Transverse colon (tissue), 4 donors: ENCODE measurements around the gene CCDC107. TPM values are rescaled to one million over a fixed set of nuclear protein-coding genes. Genes with fewer than 3 reads are reported as not detected.
A peak's percentile ranks its signal among the peaks of the same experiment; 100 is the strongest.

Experiments used
- DNase-seq: peaks from one replicate; pipeline ENCODE4 v3.0.0-alpha.2; 2019
- H3K27ac ChIP-seq, 4 donors: fragments of 200-600 bp; sonication (generic); 2 replicates each; pipeline ENCODE4 v1.5.1; 2016 to 2018; ENCODE audit warnings: inconsistent platforms in 4 of 4
- H3K27me3 ChIP-seq: fragments of 200-600 bp; sonication (generic); 2 replicates; pipeline ENCODE4 v1.5.1; 2017; ENCODE audit warnings: inconsistent platforms
- H3K36me3 ChIP-seq, 4 donors: fragments of 200-600 bp; sonication (generic); 2 replicates each; pipeline ENCODE4 v1.5.1; 2017 to 2019; ENCODE audit warnings: inconsistent platforms in 4 of 4
- H3K4me1 ChIP-seq, 4 donors: fragments of 200-600 bp; sonication (generic); 2 replicates each; pipeline ENCODE4 v1.5.1; 2017 to 2020; ENCODE audit warnings: inconsistent platforms in 4 of 4
- H3K4me3 ChIP-seq, 4 donors: fragments of 200-600 bp; sonication (generic); 1 replicate in 1 of 4; 2 replicates in 3 of 4; pipeline versions ENCODE4 v1.5.1 to v1.6.1; 2017 to 2019; ENCODE audit warnings: inconsistent platforms in 4 of 4
- H3K9me3 ChIP-seq, 2 donors: fragments of 200-600 bp; sonication (generic); 2 replicates each; pipeline ENCODE4 v1.5.1; 2017 to 2019; ENCODE audit warnings: inconsistent platforms in 2 of 2
- EP300 ChIP-seq: sonication (generic); formaldehyde crosslinking; IDR thresholded peaks from one replicate; pipeline ENCODE4 v1.6.1; 2017; ENCODE audit warnings: antibody characterized with exemption, low read depth
- POLR2A ChIP-seq: fragments of 450-650 bp; IDR thresholded peaks from one replicate; pipeline ENCODE4 v1.6.1; 2016; ENCODE audit warnings: antibody characterized with exemption, mild to moderate bottlenecking, moderate library complexity
- POLR2AphosphoS5 ChIP-seq, 3 donors: sonication (generic); formaldehyde crosslinking; IDR thresholded peaks; one replicate each; pipeline ENCODE4 v1.6.1; 2016; ENCODE audit warnings: antibody characterized with exemption in 3 of 3
- WGBS, 2 donors: methylation state at CpG; one replicate each; pipeline ENCODE4 v1.1.5; 2018; ENCODE audit warnings: low coverage in 1 of 2; 5-methylcytosine and 5-hydroxymethylcytosine counted together
- in situ Hi-C, 4 donors: fragments of 200-750 bp; cut with MboI; loops; one replicate each; pipeline versions ENCODE4 v1.15.0 to v1.15.1; 2017; ENCODE audit warnings: low sequenced_read_pairs in 3 of 4, low pct_ligation_motif_present in 1 of 4, low pct_unique_long_range_greater_than_20kb in 1 of 4
- intact Hi-C: fragments of 100-400 bp; cut with DNase I; formaldehyde crosslinking; loops from one replicate; pipeline ENCODE4 v1.15.1; 2023; ENCODE audit warnings: low total_unique reads
- total RNA-seq, 4 donors: library from RNA; depleted of rRNA; stranded (reverse); fragments of >200 nt; gene quantifications; one replicate each; pipeline ENCODE4 v1.1.0, GENCODE V29; 2016
- TF ChIP-seq, protein P1 (sequence below), 5 experiments: fragments of 200-600 bp in 3 of 5; fragments of 450-650 bp in 2 of 5; sonication (generic) in 3 of 5; IDR thresholded peaks; 1 replicate in 2 of 5; 2 replicates in 3 of 5; pipeline ENCODE4 v1.5.1; 2016 to 2017; ENCODE audit warnings: antibody characterized with exemption in 5 of 5, inconsistent platforms in 3 of 5, mild to moderate bottlenecking in 2 of 5, moderate library complexity in 1 of 5

The CCDC107 gene, protein sequence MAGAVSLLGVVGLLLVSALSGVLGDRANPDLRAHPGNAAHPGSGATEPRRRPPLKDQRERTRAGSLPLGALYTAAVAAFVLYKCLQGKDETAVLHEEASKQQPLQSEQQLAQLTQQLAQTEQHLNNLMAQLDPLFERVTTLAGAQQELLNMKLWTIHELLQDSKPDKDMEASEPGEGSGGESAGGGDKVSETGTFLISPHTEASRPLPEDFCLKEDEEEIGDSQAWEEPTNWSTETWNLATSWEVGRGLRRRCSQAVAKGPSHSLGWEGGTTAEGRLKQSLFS
- 10 to 100 TPM; 32.0 to 50.1 (median 37.2) TPM for total RNA-seq

DNA sequence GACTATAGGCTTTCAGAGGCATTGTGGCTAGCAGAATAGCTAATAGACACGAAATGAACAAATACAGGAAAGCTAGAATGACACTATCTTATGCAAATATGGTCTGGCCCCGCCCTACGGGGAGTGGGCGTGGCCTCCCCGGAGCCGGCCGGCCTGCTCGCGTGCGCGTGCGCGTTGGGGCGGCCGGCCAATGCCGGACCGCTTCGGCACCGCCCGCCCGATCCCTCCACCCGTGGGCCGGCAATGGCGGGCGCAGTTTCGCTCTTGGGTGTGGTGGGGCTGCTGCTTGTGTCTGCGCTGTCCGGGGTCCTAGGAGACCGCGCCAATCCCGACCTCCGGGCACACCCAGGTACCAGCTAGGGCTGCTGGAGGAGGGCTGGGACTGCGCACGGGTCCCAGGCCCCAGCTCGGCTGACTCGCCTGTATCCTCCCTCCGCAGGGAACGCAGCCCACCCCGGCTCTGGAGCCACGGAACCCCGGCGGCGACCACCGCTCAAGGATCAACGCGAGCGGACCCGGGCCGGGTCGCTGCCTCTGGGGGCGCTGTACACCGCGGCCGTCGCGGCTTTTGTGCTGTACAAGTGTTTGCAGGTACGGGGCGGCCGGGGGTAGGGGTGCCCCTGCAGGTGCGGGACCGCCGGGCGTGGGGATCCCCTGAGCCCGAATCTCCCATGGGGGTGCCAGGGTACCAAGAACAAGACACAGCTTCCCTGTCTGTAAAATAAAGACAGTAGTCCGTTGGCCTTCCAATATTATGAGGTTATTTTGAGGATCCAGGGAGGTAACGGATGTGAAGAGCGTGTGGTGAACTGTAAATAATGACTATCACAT is at the start of gene CCDC107:
Gene CCDC107, plus strand, starts transcription at position 156 of the 831 bp plus-strand sequence. Its CDS starts 88 bp downstream, at position 244.
- no peaks in the 10 kb centered on the region for H3K9me3 ChIP-seq
- no peaks in the 10 kb centered on the region for H3K36me3 ChIP-seq
- intact Hi-C loops (loop anchor here (5.0 kb wide), 1 partner anchor 69 kb away; no protein-coding TSS in a partner anchor), in situ Hi-C loops (loop anchor here in 1 of 4 donors (10.0 kb wide), 1 partner anchor 86 kb away; the partner anchor contains the start of genes GBA2 and RGP1)
- 0% methylated on average over 1 to 38 of the region's 67 CpGs for WGBS, 2 donors
- peak within 1 kb of the TSS; percentile 95 to 99 (median 98) for H3K27ac ChIP-seq
- H3K4me3 ChIP-seq: peak within 1 kb of the TSS; percentile 78 to 94 (median 85)
- H3K27me3 ChIP-seq: no peaks in the 10 kb centered on the region
- DNase-seq: peak; percentile 88
- peaks cover 12 to 50% (median 41%) of the 10 kb centered on the region in 4 donors for H3K4me1 ChIP-seq
- TF ChIP-seq EP300 (no peak), POLR2A (peak; percentile 89), POLR2AphosphoS5 (IDR thresholded peaks at IDR 0.05) (peak; percentile 88 to 94 (median 90))
- TF ChIP-seq, protein P1, sequence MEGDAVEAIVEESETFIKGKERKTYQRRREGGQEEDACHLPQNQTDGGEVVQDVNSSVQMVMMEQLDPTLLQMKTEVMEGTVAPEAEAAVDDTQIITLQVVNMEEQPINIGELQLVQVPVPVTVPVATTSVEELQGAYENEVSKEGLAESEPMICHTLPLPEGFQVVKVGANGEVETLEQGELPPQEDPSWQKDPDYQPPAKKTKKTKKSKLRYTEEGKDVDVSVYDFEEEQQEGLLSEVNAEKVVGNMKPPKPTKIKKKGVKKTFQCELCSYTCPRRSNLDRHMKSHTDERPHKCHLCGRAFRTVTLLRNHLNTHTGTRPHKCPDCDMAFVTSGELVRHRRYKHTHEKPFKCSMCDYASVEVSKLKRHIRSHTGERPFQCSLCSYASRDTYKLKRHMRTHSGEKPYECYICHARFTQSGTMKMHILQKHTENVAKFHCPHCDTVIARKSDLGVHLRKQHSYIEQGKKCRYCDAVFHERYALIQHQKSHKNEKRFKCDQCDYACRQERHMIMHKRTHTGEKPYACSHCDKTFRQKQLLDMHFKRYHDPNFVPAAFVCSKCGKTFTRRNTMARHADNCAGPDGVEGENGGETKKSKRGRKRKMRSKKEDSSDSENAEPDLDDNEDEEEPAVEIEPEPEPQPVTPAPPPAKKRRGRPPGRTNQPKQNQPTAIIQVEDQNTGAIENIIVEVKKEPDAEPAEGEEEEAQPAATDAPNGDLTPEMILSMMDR (IDR thresholded peaks at IDR 0.05): peak; percentile 49 to 77 (median 62)

DNA sequence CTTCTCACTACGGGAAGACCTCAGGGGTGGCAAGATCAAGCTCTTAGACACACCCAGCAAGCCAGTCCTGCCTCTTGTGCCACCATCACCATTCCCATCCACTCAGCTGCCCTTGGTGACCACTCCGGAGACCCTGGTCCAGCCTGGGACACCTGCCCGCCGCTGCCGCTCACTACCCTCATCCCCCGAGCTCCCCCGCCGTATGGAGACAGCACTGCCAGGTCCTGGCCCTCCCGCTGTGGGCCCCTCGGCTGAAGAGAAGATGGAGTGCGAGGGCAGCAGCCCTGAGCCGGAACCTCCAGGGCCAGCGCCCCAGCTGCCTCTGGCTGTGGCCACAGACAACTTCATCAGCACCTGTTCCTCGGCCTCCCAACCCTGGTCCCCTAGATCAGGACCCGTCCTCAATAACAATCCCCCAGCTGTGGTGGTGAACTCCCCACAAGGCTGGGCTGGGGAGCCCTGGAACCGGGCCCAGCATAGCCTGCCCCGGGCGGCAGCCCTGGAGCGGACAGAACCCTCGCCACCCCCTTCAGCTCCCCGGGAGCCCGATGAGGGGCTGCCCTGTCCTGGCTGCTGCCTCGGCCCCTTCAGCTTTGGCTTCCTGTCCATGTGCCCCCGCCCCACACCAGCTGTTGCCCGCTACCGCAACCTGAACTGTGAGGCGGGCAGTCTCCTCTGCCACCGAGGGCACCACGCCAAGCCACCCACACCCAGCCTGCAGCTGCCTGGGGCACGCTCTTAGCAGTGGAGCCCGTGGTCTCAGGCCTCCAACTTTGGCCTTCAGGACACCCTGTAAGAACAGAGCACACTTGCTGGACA is 48.9 kb upstream of the CCDC107 start:
- Histone ChIP-seq H3K9me3 (no peaks in the 10 kb centered on the region), H3K27me3 (no peaks in the 10 kb centered on the region), H3K4me1 (peaks cover 10 to 18% (median 14%) of the 10 kb centered on the region in 4 donors), H3K27ac (no peak overlapping the region), H3K36me3 (peaks cover 0 to 14% (median 7%) of the 10 kb centered on the region in 4 donors), H3K4me3 (no peak overlapping the region)
- intact Hi-C loops (no loop called here), in situ Hi-C loops (no loop called here)
- TF ChIP-seq POLR2A: no peak
- no peak for TF ChIP-seq EP300
- TF ChIP-seq POLR2AphosphoS5 (IDR thresholded peaks at IDR 0.05): no peak
- TF ChIP-seq, protein P1 (IDR thresholded peaks at IDR 0.05): no peak
- no peak for DNase-seq
- WGBS, 2 donors: 90% methylated on average over 31 of the region's 31 CpGs; no CpG with 5 or more reads in 1 of the 2 donors

DNA sequence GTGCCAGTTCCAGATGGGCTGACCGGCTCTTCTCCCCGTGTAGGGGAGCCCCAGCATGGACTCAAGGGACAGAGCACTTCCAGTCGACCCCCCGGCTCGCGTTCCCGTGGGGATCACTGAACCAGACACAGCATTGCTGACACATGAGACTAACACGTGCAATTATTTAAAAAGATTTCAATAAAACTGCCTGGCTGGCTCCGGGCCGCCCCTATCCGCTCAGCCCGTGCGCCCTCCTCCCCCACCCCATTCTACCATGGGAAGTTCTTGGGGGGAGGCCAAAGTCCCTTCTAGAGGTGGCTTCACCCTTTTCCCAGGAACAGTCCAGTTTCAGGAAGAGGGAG is 48.3 kb upstream of the CCDC107 start:
- no peaks in the 10 kb centered on the region for H3K27me3 ChIP-seq
- in situ Hi-C loops (no loop called here), intact Hi-C loops (no loop called here)
- peaks cover 0 to 14% (median 7%) of the 10 kb centered on the region in 4 donors for H3K36me3 ChIP-seq
- H3K27ac ChIP-seq: no peak overlapping the region
- peaks cover 10 to 17% (median 12%) of the 10 kb centered on the region in 4 donors for H3K4me1 ChIP-seq
- DNase-seq: no peak
- TF ChIP-seq, protein P1 (IDR thresholded peaks at IDR 0.05): no peak
- no peak for TF ChIP-seq EP300
- no peak for TF ChIP-seq POLR2AphosphoS5 (IDR thresholded peaks at IDR 0.05)
- no peak for TF ChIP-seq POLR2A
- no peak overlapping the region for H3K4me3 ChIP-seq
- WGBS, 2 donors: 86 to 89% methylated on average over 3 to 13 of the region's 13 CpGs
- H3K9me3 ChIP-seq: no peaks in the 10 kb centered on the region
